Neural crest cell (in vitro differentiated cells): ENCODE results near the gene CXCR4. TPM values are rescaled to one million over a fixed set of nuclear protein-coding genes. Genes with fewer than 3 reads are reported as not detected.

ENCODE experiments used
- DNase-seq: peaks from one replicate; pipeline ENCODE4 v3.0.0; 2021; ENCODE audit warnings: low read depth, mixed read lengths, low spot score
- H3K27ac Mint-ChIP-seq: one replicate; pipeline ENCODE4 v1.8.0; 2021; ENCODE audit warnings: mild to moderate bottlenecking, mixed read lengths; ENCODE audit not compliant: unreplicated experiment
- H3K27me3 Mint-ChIP-seq: 2 replicates; pipeline ENCODE4 v1.8.0; 2021; ENCODE audit warnings: low read depth, mild to moderate bottlenecking, mixed read lengths
- H3K36me3 Mint-ChIP-seq: 2 replicates; pipeline ENCODE4 v1.8.0; 2021; ENCODE audit warnings: low read depth, mild to moderate bottlenecking, mixed read lengths
- H3K4me1 Mint-ChIP-seq: 2 replicates; pipeline ENCODE4 v1.8.0; 2021; ENCODE audit warnings: mixed read lengths
- H3K4me3 Mint-ChIP-seq: one replicate; pipeline ENCODE4 v1.8.0; 2021; ENCODE audit warnings: mild to moderate bottlenecking, mixed read lengths
- H3K9me3 Mint-ChIP-seq: 2 replicates; pipeline ENCODE4 v1.8.0; 2021; ENCODE audit warnings: mixed read lengths
- long read RNA-seq: library from polyadenylated mRNA; unstranded; transcript quantifications from one replicate; pipeline ENCODE4 v2.0.0, GENCODE V29; 2020
- total RNA-seq: library from RNA; stranded (reverse); gene quantifications from 2 replicates; pipeline ENCODE4 v1.2.1, GENCODE V29; 2021
- TF ChIP-seq, protein P1 (sequence below): fragments of 200-600 bp; sonication (generic); conservative IDR thresholded peaks from 2 replicates; pipeline ENCODE4 v1.5.0; 2021; ENCODE audit warnings: antibody characterized with exemption, mild to moderate bottlenecking

CXCR4 gene
- 37.5 and 39.5 TPM in 2 replicates for total RNA-seq
- long read RNA-seq, transcript CXCR4-201 (2 exons, 1,682 nt), result major isoform, 201 of 211 reads
- long read RNA-seq, transcript CXCR4-202 (1 exons, 1,895 nt), result minor isoform, 5 of 211 reads
- long read RNA-seq, partial matches to known transcripts, result 0 of 211 reads
- long read RNA-seq, other reads (novel, unspliced or antisense), result 5 of 211 reads

DNA sequence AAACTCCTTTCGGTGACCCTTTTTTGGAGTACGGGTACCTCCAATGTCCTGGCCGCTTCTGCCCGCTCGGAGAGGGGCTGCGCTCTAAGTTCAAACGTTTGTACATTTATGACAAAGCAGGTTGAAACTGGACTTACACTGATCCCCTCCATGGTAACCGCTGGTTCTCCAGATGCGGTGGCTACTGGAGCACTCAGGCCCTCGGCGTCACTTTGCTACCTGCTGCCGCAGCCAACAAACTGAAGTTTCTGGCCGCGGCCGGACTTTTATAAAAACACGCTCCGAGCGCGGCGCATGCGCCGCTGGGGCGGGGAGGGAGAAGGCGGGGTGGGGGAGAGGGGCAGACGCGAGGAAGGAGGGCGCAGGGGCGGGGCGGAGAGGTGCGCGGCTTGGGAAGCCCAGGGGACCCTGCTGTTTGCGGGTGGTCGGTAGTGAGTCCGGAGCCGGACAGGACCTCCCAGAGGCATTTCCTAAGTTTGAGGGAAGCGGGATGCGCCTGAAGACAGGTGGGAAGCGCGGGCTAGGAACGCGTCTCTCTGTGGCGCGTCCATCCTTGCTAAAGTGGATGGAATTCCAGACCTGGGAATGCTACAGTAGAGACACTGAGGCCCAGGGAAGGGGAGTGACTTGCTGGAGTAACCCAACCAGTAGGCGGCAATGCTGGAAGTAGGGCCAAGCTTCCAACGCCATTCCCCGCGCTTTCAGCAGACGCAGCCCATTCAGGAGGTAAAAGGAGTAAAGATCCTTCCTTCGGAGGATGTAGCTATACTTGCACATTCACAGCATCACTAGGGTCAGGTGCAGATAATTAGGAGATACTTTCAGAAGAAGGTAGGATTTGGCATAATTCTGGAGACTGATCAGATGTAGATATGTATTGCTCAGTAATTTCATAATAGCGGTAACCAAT is at the start of gene CXCR4:
CXCR4 (minus strand) TSS at position 241 of the 910 bp plus-strand sequence; CDS start at position 152, 89 bp downstream.
- Mint-ChIP-seq H3K36me3 (peaks cover 19% of the 10 kb centered on the region), H3K27ac (peak within 1 kb of the TSS; percentile 92), H3K4me3 (peak within 1 kb of the TSS; percentile 99), H3K9me3 (no peaks in the 10 kb centered on the region), H3K4me1 (peaks cover 75% of the 10 kb centered on the region), H3K27me3 (peaks cover 42% of the 10 kb centered on the region)
- DNase-seq, result peak; percentile 86
- TF ChIP-seq, protein P1, sequence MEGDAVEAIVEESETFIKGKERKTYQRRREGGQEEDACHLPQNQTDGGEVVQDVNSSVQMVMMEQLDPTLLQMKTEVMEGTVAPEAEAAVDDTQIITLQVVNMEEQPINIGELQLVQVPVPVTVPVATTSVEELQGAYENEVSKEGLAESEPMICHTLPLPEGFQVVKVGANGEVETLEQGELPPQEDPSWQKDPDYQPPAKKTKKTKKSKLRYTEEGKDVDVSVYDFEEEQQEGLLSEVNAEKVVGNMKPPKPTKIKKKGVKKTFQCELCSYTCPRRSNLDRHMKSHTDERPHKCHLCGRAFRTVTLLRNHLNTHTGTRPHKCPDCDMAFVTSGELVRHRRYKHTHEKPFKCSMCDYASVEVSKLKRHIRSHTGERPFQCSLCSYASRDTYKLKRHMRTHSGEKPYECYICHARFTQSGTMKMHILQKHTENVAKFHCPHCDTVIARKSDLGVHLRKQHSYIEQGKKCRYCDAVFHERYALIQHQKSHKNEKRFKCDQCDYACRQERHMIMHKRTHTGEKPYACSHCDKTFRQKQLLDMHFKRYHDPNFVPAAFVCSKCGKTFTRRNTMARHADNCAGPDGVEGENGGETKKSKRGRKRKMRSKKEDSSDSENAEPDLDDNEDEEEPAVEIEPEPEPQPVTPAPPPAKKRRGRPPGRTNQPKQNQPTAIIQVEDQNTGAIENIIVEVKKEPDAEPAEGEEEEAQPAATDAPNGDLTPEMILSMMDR, result peak; percentile 30

DNA sequence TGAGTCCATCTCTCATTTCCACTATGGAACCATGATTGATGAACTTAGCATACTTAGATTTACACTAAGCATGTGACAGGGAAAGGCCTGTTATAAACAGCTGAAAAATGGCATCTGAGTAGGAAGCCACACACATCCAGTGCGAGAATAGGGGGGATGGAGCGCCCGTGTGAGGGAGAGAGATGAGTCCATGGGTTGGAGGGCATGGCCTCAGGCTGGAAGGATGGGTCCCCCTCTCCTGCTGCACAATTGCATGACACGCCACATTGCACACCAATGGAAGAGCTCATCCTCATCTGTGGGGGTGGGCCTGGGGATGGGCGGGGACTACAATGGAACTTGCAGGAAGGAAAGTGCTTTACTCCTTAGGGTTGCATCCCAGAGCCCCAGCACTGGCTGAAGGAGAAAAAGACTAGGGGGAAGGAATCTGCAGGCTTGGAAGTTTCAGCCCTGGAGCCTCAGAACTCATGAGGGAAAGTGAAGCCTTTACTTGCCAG is 46.4 kb upstream of the CXCR4 start:
- Mint-ChIP-seq H3K27ac (no peak overlapping the region), H3K4me3 (no peak overlapping the region), H3K27me3 (no peaks in the 10 kb centered on the region), H3K4me1 (peaks cover 48% of the 10 kb centered on the region), H3K9me3 (peaks cover 2% of the 10 kb centered on the region), H3K36me3 (no peaks in the 10 kb centered on the region)
- DNase-seq, result no peak
- TF ChIP-seq, protein P1, result no peak

DNA sequence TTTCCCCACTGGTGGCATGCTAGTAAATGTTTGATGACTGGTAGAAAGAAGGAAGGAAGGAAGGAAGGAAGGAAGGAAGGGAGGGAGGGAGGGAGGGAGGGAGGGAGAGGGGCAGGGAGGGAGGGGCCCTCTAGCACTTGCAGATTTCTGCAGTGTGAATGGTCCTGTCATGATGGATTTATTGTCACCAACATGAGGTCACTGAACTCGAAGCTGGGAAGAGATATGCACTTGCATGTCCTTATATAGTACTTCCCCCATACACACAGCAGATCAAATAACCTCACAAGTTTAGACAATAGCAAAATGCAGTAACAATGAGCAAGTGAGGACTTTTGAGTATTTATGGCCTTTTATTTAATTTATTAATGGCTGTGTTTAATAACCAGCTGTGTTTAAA is 44.5 kb upstream of the CXCR4 start:
- Mint-ChIP-seq H3K4me3 (no peak overlapping the region), H3K4me1 (peaks cover 31% of the 10 kb centered on the region), H3K9me3 (peaks cover 2% of the 10 kb centered on the region), H3K27me3 (no peaks in the 10 kb centered on the region), H3K36me3 (no peaks in the 10 kb centered on the region), H3K27ac (no peak overlapping the region)
- TF ChIP-seq, protein P1, result no peak
- no peak for DNase-seq

DNA sequence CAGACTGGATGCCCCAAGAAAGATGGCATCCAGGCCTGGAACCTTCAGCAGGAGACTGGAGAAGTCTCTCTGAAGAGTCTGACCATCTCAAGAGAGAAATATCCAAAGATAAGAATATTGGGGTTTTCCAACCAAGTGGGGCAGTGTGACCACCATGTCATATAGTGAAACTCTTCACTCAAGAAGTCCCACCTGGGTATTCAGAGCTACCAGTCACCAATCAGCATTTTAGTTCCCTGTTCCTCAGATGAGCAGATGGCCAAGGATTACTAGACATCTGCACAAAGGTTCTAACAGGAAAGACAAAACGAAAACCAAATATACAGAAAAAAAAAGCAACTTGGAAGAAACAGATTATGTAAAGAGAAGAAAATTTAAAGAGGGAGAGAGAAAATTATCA is 38.5 kb upstream of the CXCR4 start:
- H3K36me3 Mint-ChIP-seq, result no peaks in the 10 kb centered on the region
- no peaks in the 10 kb centered on the region for H3K27me3 Mint-ChIP-seq
- H3K4me3 Mint-ChIP-seq, result no peak overlapping the region
- peaks cover 10% of the 10 kb centered on the region for H3K4me1 Mint-ChIP-seq
- TF ChIP-seq, protein P1, result no peak
- DNase-seq, result no peak
- H3K27ac Mint-ChIP-seq, result no peak overlapping the region
- H3K9me3 Mint-ChIP-seq, result no peaks in the 10 kb centered on the region

DNA sequence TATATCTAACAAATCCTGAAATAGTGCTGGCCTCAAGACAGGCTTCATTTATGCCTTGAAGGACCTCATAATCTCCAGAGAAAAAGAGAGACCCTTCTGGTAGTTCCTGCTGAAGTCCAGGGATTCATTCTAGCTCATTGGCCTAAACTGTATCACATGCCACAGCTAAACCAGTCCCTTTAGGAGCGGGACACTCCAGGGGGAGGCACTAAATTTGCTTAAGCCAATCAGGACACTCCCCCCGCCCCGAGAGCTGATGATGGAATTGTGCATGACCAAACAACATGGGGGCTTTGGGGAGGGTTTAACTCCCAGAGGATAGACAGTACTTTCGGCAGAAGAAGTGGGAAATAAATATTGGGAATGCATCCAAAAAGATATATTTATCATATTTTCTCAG is 36.4 kb upstream of the CXCR4 start:
- DNase-seq, result no peak
- Mint-ChIP-seq H3K36me3 (no peaks in the 10 kb centered on the region), H3K9me3 (no peaks in the 10 kb centered on the region), H3K4me1 (no peaks in the 10 kb centered on the region), H3K4me3 (no peak overlapping the region), H3K27me3 (no peaks in the 10 kb centered on the region), H3K27ac (no peak overlapping the region)
- TF ChIP-seq, protein P1, result no peak
